ENCODE results near the gene SLC22A15. TPM values are rescaled to one million over a fixed set of nuclear protein-coding genes. Genes with fewer than 3 reads are reported as not detected.
"Not testable (repeated sequence)": the region's sequence is repeated elsewhere in the genome, so short reads cannot be mapped to it uniquely, and the experiment has no call there.

SLC22A15 gene
- total and polyA plus RNA-seq, 2 experiments from 2014 or later = 6.3 to 15.0 TPM

GRCh38 chr1:115953180-115953579, 23.1 kb upstream of the SLC22A15 start:
- no peaks in the 10 kb centered on the region for H3K9me2 ChIP-seq (ENCODE audit: insufficient read depth)
- no peaks in the 10 kb centered on the region for H3K79me2 ChIP-seq (ENCODE audit: insufficient read depth)
- no peaks in the 10 kb centered on the region for H3K9me3 ChIP-seq (ENCODE audit: low read depth)
- H3K4me2 ChIP-seq (ENCODE audit: unreplicated experiment) = no peak overlapping the region
- H4K20me1 ChIP-seq (ENCODE audit: insufficient read depth) = no peaks in the 10 kb centered on the region
- 66 to 77% methylated on average over 1 of the region's 1 CpG for WGBS, 2 experiments (ENCODE audit: low coverage in 1 of 2, low lambda C conversion rate in 2 of 2, missing lambda C conversion rate in 2 of 2)
- in situ Hi-C loops (cut with MboI) = no loop called here
- H3K36me3 ChIP-seq (ENCODE audit: low read depth) = no peaks in the 10 kb centered on the region
- no peak overlapping the region for H3K27ac ChIP-seq
- no peak for DNase-seq
- H3F3A ChIP-seq (ENCODE audit: insufficient read depth) = no peaks in the 10 kb centered on the region
- H2AFZ ChIP-seq = no peak overlapping the region
- H3K27me3 ChIP-seq (replicated peaks; ENCODE audit: insufficient read depth) = no peaks in the 10 kb centered on the region
- 0 out of 2 replicates have a peak, but pooled peaks cover 4% of the 10 kb centered on the region for H3K4me1 ChIP-seq (ENCODE audit: insufficient read depth)
- TF ChIP-seq EZH2 (IDR thresholded peaks at IDR 0.05; ENCODE audit: insufficient read depth, poor library complexity, severe bottlenecking) = no peak
- TF ChIP-seq EZH2phosphoT487 (IDR thresholded peaks at IDR 0.05; ENCODE audit: insufficient read depth, low read depth) = no peak
- no peak overlapping the region for H3K4me3 ChIP-seq
- H3K9ac ChIP-seq = no peak overlapping the region

DNA sequence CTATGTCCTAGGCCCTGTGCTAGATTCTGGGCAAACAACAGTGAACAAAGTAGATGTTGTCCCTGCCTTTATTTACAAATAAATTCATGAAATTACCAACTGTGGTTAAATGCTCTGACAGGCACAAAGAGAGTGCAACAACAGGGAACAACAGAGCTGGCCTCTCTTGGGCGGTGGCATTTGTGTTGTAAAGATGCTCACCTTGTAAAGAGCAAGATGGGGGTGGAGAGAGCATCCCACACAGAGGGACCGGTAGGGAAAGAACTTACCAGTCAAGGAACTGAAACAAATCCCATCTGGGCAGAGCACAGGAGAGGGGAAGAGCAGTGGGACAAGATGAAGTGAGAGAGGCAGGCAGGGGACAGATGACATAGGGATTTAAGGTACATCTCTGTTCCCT, 21.6 kb upstream of the SLC22A15 start:
- Histone ChIP-seq H3K9me2 (ENCODE audit: insufficient read depth) (no peaks in the 10 kb centered on the region), H3K79me2 (ENCODE audit: insufficient read depth) (no peaks in the 10 kb centered on the region), H3F3A (ENCODE audit: insufficient read depth) (no peaks in the 10 kb centered on the region), H2AFZ (no peak overlapping the region), H3K27ac (no peak overlapping the region), H3K4me3 (no peak overlapping the region), H3K4me2 (ENCODE audit: unreplicated experiment) (no peak overlapping the region), H4K20me1 (ENCODE audit: insufficient read depth) (no peaks in the 10 kb centered on the region), H3K27me3 (replicated peaks; ENCODE audit: insufficient read depth) (no peaks in the 10 kb centered on the region), H3K9ac (no peak overlapping the region), H3K9me3 (ENCODE audit: low read depth) (no peaks in the 10 kb centered on the region), H3K4me1 (ENCODE audit: insufficient read depth) (no peaks in the 10 kb centered on the region), H3K36me3 (ENCODE audit: low read depth) (no peaks in the 10 kb centered on the region)
- 53 to 64% methylated on average over 2 of the region's 2 CpGs for WGBS, 2 experiments (ENCODE audit: low coverage in 1 of 2, low lambda C conversion rate in 2 of 2, missing lambda C conversion rate in 2 of 2)
- DNase-seq = no peak
- TF ChIP-seq EZH2phosphoT487 (IDR thresholded peaks at IDR 0.05; ENCODE audit: insufficient read depth, low read depth) (no peak), EZH2 (IDR thresholded peaks at IDR 0.05; ENCODE audit: insufficient read depth, poor library complexity, severe bottlenecking) (no peak)
- in situ Hi-C loops (cut with MboI) = no loop called here

GRCh38 chr1:115955228-115955627, 21.1 kb upstream of the SLC22A15 start:
- DNase-seq = no peak
- Histone ChIP-seq H3K9me2 (ENCODE audit: insufficient read depth) (no peaks in the 10 kb centered on the region), H4K20me1 (ENCODE audit: insufficient read depth) (no peaks in the 10 kb centered on the region), H3K9ac (no peak overlapping the region), H3K4me3 (no peak overlapping the region), H3K36me3 (ENCODE audit: low read depth) (no peaks in the 10 kb centered on the region), H3K9me3 (ENCODE audit: low read depth) (no peaks in the 10 kb centered on the region), H3F3A (ENCODE audit: insufficient read depth) (no peaks in the 10 kb centered on the region), H2AFZ (no peak overlapping the region), H3K27ac (no peak overlapping the region), H3K27me3 (replicated peaks; ENCODE audit: insufficient read depth) (no peaks in the 10 kb centered on the region), H3K4me1 (ENCODE audit: insufficient read depth) (no peaks in the 10 kb centered on the region), H3K4me2 (ENCODE audit: unreplicated experiment) (no peak overlapping the region), H3K79me2 (ENCODE audit: insufficient read depth) (no peaks in the 10 kb centered on the region)
- WGBS, 2 experiments (ENCODE audit: low coverage in 1 of 2, low lambda C conversion rate in 2 of 2, missing lambda C conversion rate in 2 of 2) = 68 to 72% methylated on average over 1 of the region's 1 CpG
- in situ Hi-C loops (cut with MboI) = no loop called here
- TF ChIP-seq EZH2phosphoT487 (IDR thresholded peaks at IDR 0.05; ENCODE audit: insufficient read depth, low read depth) (no peak), EZH2 (IDR thresholded peaks at IDR 0.05; ENCODE audit: insufficient read depth, poor library complexity, severe bottlenecking) (no peak)

GRCh38 chr1:115958866-115959265, 17.4 kb upstream of the SLC22A15 start:
- no peak for DNase-seq
- TF ChIP-seq EZH2phosphoT487 (IDR thresholded peaks at IDR 0.05; ENCODE audit: insufficient read depth, low read depth) (no peak), EZH2 (IDR thresholded peaks at IDR 0.05; ENCODE audit: insufficient read depth, poor library complexity, severe bottlenecking) (no peak)
- Histone ChIP-seq H3K4me1 (ENCODE audit: insufficient read depth) (no peaks in the 10 kb centered on the region), H2AFZ (no peak overlapping the region), H3K27me3 (replicated peaks; ENCODE audit: insufficient read depth) (no peaks in the 10 kb centered on the region), H3K36me3 (ENCODE audit: low read depth) (no peaks in the 10 kb centered on the region), H3K4me2 (ENCODE audit: unreplicated experiment) (no peak overlapping the region), H3K9me3 (ENCODE audit: low read depth) (no peaks in the 10 kb centered on the region), H3F3A (ENCODE audit: insufficient read depth) (no peaks in the 10 kb centered on the region), H3K9ac (no peak overlapping the region), H3K4me3 (no peak overlapping the region), H3K79me2 (ENCODE audit: insufficient read depth) (no peaks in the 10 kb centered on the region), H3K27ac (no peak overlapping the region), H3K9me2 (ENCODE audit: insufficient read depth) (no peaks in the 10 kb centered on the region), H4K20me1 (ENCODE audit: insufficient read depth) (no peaks in the 10 kb centered on the region)
- in situ Hi-C loops (cut with MboI) = no loop called here
- WGBS, 2 experiments (ENCODE audit: low coverage in 1 of 2, low lambda C conversion rate in 2 of 2, missing lambda C conversion rate in 2 of 2) = 81 to 84% methylated on average over 2 of the region's 2 CpGs

- Histone ChIP-seq H3K79me2 (ENCODE audit: insufficient read depth) (no peaks in the 10 kb centered on the region), H2AFZ (no peak overlapping the region), H3K27me3 (replicated peaks; ENCODE audit: insufficient read depth) (no peaks in the 10 kb centered on the region), H3K9me2 (ENCODE audit: insufficient read depth) (no peaks in the 10 kb centered on the region), H3K36me3 (ENCODE audit: low read depth) (no peaks in the 10 kb centered on the region), H3K9me3 (ENCODE audit: low read depth) (no peaks in the 10 kb centered on the region), H3K4me2 (ENCODE audit: unreplicated experiment) (no peak overlapping the region), H3K9ac (no peak overlapping the region), H4K20me1 (ENCODE audit: insufficient read depth) (no peaks in the 10 kb centered on the region), H3F3A (ENCODE audit: insufficient read depth) (no peaks in the 10 kb centered on the region), H3K4me1 (ENCODE audit: insufficient read depth) (no peaks in the 10 kb centered on the region), H3K27ac (no peak overlapping the region), H3K4me3 (no peak overlapping the region)
- DNase-seq = no peak
- in situ Hi-C loops (cut with MboI) = no loop called here
- 84 to 89% methylated on average over 2 of the region's 2 CpGs for WGBS, 2 experiments (ENCODE audit: low coverage in 1 of 2, low lambda C conversion rate in 2 of 2, missing lambda C conversion rate in 2 of 2)
- TF ChIP-seq EZH2phosphoT487 (IDR thresholded peaks at IDR 0.05; ENCODE audit: insufficient read depth, low read depth) = no peak
- no peak for TF ChIP-seq EZH2 (IDR thresholded peaks at IDR 0.05; ENCODE audit: insufficient read depth, poor library complexity, severe bottlenecking)
These were observed 6.8 kb upstream of the SLC22A15 start for GRCh38 chr1:115969509-115969908.

- WGBS, 2 experiments (ENCODE audit: low coverage in 1 of 2, low lambda C conversion rate in 2 of 2, missing lambda C conversion rate in 2 of 2) = 92 to 97% methylated on average over 7 of the region's 7 CpGs
- H3K9me2 ChIP-seq (ENCODE audit: insufficient read depth) = not testable (repeated sequence)
These were observed 4.5 kb upstream of the SLC22A15 start for GRCh38 chr1:115971778-115972177.

More at GRCh38 chr1:115971778-115972177, 4.5 kb upstream of the SLC22A15 start:
- H3K4me3 ChIP-seq; H3K79me2 ChIP-seq (ENCODE audit: insufficient read depth); H3K9me3 ChIP-seq (ENCODE audit: low read depth); in situ Hi-C loops (cut with MboI); H3K4me1 ChIP-seq (ENCODE audit: insufficient read depth); H3K27me3 ChIP-seq (replicated peaks; ENCODE audit: insufficient read depth); H3K4me2 ChIP-seq (ENCODE audit: unreplicated experiment); H2AFZ ChIP-seq; H3F3A ChIP-seq (ENCODE audit: insufficient read depth); H3K36me3 ChIP-seq (ENCODE audit: low read depth); H3K9ac ChIP-seq; H3K27ac ChIP-seq; H4K20me1 ChIP-seq (ENCODE audit: insufficient read depth); DNase-seq: not testable (repeated sequence)

Data from GM23248 (cell line).